K562 (cell line): ENCODE data around the gene CD82. TPM values are rescaled to one million over a fixed set of nuclear protein-coding genes. Genes with fewer than 3 reads are reported as not detected.
A peak's percentile ranks its signal among the peaks of the same experiment; 100 is the strongest.
"Not testable (repeated sequence)": the region's sequence is repeated elsewhere in the genome, so short reads cannot be mapped to it uniquely, and the experiment has no call there.

Experiments used
- ATAC-seq: fragments of 200-7000 bp; cut with Tn5 transposase; 3 replicates; pipeline ENCODE4 v1.9.1; 2020; ENCODE audit warnings: moderate library complexity
- BruUV-seq: library from RNA; stranded (reverse); fragments of 400-500 nt; replicated peaks from 2 replicates; lab custom pipeline; 2021; lab: Mats Ljungman, UMichigan
- CTCF ChIA-PET: fragments of 300-600 bp; formaldehyde crosslinking; extraction: SDS; loops from one replicate; lab custom pipeline; 2021; ENCODE audit warnings: low intra/inter-chr PET ratio; lab: Yijun Ruan, JAX
- POLR2A ChIA-PET: fragments of 300-600, 350-650 bp; sonication (Branson Sonifier 250); formaldehyde crosslinking; extraction: SDS; loops from one replicate; lab custom pipeline; 2021; ENCODE audit warnings: antibody characterized with exemption, inconsistent platforms; lab: Yijun Ruan, JAX
- DNase-seq, 4 experiments: peaks; one replicate each; pipeline versions ENCODE4 v3.0.0 to v3.0.0-alpha.2; 2011 to 2018; ENCODE audit warnings: low spot score in 3 of 4, mixed read lengths in 3 of 4; ENCODE audit errors: extremely low read depth in 1 of 4
- FAIRE-seq: peaks from 2 replicates; lab custom pipeline; 2011; peaks lifted over from hg19 to GRCh38; lab: Jason Lieb, UNC
- H2AFZ ChIP-seq: 2 replicates; pipeline ENCODE4 v1.6.0; 2011; ENCODE audit warnings: low read depth, low read length, control low read depth, inconsistent platforms
- H3K27ac ChIP-seq: fragments of 200-600 bp; 3 replicates; pipeline ENCODE4 v1.8.0; 2011; ENCODE audit warnings: low read depth, mild to moderate bottlenecking, control low read depth, inconsistent platforms, low read length, moderate library complexity, mixed read lengths; ENCODE audit errors: extremely low read depth
- H3K27me3 ChIP-seq, 2 experiments: fragments of 300-600 bp in 1 of 2; 2 replicates in 1 of 2; 3 replicates in 1 of 2; pipeline versions ENCODE4 v1.6.0 to v1.8.0; 2011; ENCODE audit warnings: inconsistent platforms in 2 of 2, low read length in 2 of 2, mild to moderate bottlenecking in 1 of 2, mixed read lengths in 1 of 2, moderate library complexity in 1 of 2; ENCODE audit not compliant: control insufficient read depth in 2 of 2, insufficient read depth in 2 of 2
- H3K36me3 ChIP-seq: fragments of 300-600 bp; 3 replicates; pipeline ENCODE4 v1.8.0; 2011; ENCODE audit warnings: mild to moderate bottlenecking, low read length, inconsistent platforms; ENCODE audit not compliant: control insufficient read depth, insufficient read depth
- H3K4me1 ChIP-seq, 2 experiments: fragments of 200-600 bp in 1 of 2; replicated peaks in 1 of 2; 2 replicates in 1 of 2; 3 replicates in 1 of 2; pipeline versions ENCODE4 v1.5.1 to v1.8.0; 2011; ENCODE audit warnings: inconsistent platforms in 2 of 2, low read length in 2 of 2, mild to moderate bottlenecking in 1 of 2, mixed read lengths in 1 of 2, moderate library complexity in 1 of 2; ENCODE audit not compliant: control insufficient read depth in 2 of 2, insufficient read depth in 2 of 2
- H3K4me2 ChIP-seq: 2 replicates; pipeline ENCODE4 v1.6.1; 2011; ENCODE audit warnings: low read length, control low read depth, inconsistent platforms, mixed read lengths; ENCODE audit not compliant: insufficient read depth
- H3K4me3 ChIP-seq: fragments of 200-600 bp; sonication (generic), shearing (Covaris generic); 2 replicates; pipeline ENCODE4 v1.5.1; 2016; ENCODE audit warnings: control low read depth, inconsistent platforms
- H3K79me2 ChIP-seq: fragments of 200-600 bp; 3 replicates; pipeline ENCODE4 v1.8.0; 2011; ENCODE audit warnings: low read length, inconsistent platforms; ENCODE audit not compliant: control insufficient read depth, insufficient read depth
- H3K9ac ChIP-seq, 2 experiments: 2 replicates each; pipeline versions ENCODE4 v1.6.0 to v1.6.1; 2011; ENCODE audit warnings: low read depth in 2 of 2, low read length in 2 of 2, control low read depth in 1 of 2, inconsistent platforms in 1 of 2, mild to moderate bottlenecking in 1 of 2, mixed read lengths in 1 of 2; ENCODE audit not compliant: insufficient read depth in 1 of 2
- H3K9me1 ChIP-seq: one replicate; pipeline ENCODE4 v1.6.0; 2011; ENCODE audit warnings: inconsistent platforms, mild to moderate bottlenecking, low read length, moderate library complexity; ENCODE audit not compliant: control insufficient read depth, insufficient read depth
- H3K9me3 ChIP-seq: replicated peaks from 2 replicates; pipeline ENCODE4 v1.5.1; 2011; ENCODE audit warnings: low read depth, low read length, inconsistent platforms; ENCODE audit not compliant: control insufficient read depth, insufficient read depth
- H4K20me1 ChIP-seq: replicated peaks from 2 replicates; pipeline ENCODE4 v1.6.1; 2011; ENCODE audit warnings: low read length, inconsistent platforms, mixed read lengths; ENCODE audit not compliant: control insufficient read depth, insufficient read depth
- ARID1B ChIP-seq: fragments of 450-650 bp; IDR thresholded peaks from 2 replicates; pipeline ENCODE4 v1.6.1; 2016; ENCODE audit warnings: antibody characterized with exemption, mild to moderate bottlenecking, inconsistent platforms
- IFI16 ChIP-seq: fragments of 250-450 bp; sonication (Bioruptor Pico); IDR thresholded peaks from 2 replicates; pipeline ENCODE4 v2.1.2; 2022; ENCODE audit warnings: mild to moderate bottlenecking, inconsistent platforms
- SMAD3 ChIP-seq: fragments of 450-650 bp; formaldehyde crosslinking; conservative IDR thresholded peaks from 2 replicates; pipeline ENCODE4 v1.4.0; 2020; ENCODE audit warnings: mild to moderate bottlenecking
- ZNF146 ChIP-seq: IDR thresholded peaks from one replicate; pipeline ENCODE4 v1.6.1; 2018; ENCODE audit warnings: missing compliant biosample characterization; ENCODE audit not compliant: unreplicated experiment
- ZNF584 ChIP-seq: fragments of 200-800 bp; sonication (Bioruptor generic); IDR thresholded peaks from 2 replicates; pipeline ENCODE4 v1.6.1; 2016; ENCODE audit warnings: low read depth, mild to moderate bottlenecking, missing genetic modification characterization, missing compliant biosample characterization
- ZSCAN29 ChIP-seq: fragments of 450-650 bp; IDR thresholded peaks from 2 replicates; pipeline ENCODE4 v1.6.1; 2017
- WGBS: fragments of 100-300 bp; shearing (Covaris generic); methylation state at CpG from one replicate; pipeline ENCODE4 v1.1.6; 2016; ENCODE audit warnings: low coverage, mixed read lengths; ENCODE audit not compliant: insufficient coverage; ENCODE audit errors: missing lambda C conversion rate; 5-methylcytosine and 5-hydroxymethylcytosine counted together
- in situ Hi-C: fragments of 300-500 bp; cut with MboI; formaldehyde crosslinking; loops from 4 replicates; pipeline ENCODE4 v1.15.0; 2018; ENCODE audit warnings: inconsistent platforms, mixed read lengths
- intact Hi-C: fragments of 100-400 bp; cut with micrococcal nuclease; formaldehyde crosslinking; loops from 2 replicates; pipeline ENCODE4 v1.14.2; 2022
- polyA plus RNA-seq, 8 experiments: library from polyadenylated mRNA; depleted of rRNA in 4 of 8; stranded (reverse) in 5 of 8; unstranded in 3 of 8; fragments of >200 nt; fragmentation: Nextera tagmentation in 2 of 8; fragmentation: Illumina TruSeq in 1 of 8; extraction: Ambion mirVana in 2 of 8; extraction: Trizol in 1 of 8; gene quantifications; 2 replicates each; pipeline versions ENCODE4 v1.2.1 to v1.2.3, GENCODE V29; 2011 to 2014; ENCODE audit warnings: inconsistent platforms in 1 of 8, missing spikeins in 1 of 8
- total RNA-seq, 7 experiments: library from RNA; depleted of rRNA in 6 of 7; stranded (reverse); fragments of >200 nt in 6 of 7; fragmentation: Illumina TruSeq in 2 of 7; extraction: Trizol in 2 of 7; gene quantifications; 2 replicates each; pipeline versions ENCODE4 v1.2.1 to v1.2.3, GENCODE V29; 2011 to 2021; ENCODE audit warnings: low replicate concordance in 1 of 7

CD82 gene
- total and polyA plus RNA-seq, 9 of the 15 experiments (the other 6 are each of a cell fraction or from before 2014, with no cell fraction given): 0.27 to 9.4 (median 3.0) TPM

GRCh38 chr11:44645827-44646226 is 80.4 kb downstream of the CD82 start:
- POLR2A ChIA-PET: no interaction called here

DNA sequence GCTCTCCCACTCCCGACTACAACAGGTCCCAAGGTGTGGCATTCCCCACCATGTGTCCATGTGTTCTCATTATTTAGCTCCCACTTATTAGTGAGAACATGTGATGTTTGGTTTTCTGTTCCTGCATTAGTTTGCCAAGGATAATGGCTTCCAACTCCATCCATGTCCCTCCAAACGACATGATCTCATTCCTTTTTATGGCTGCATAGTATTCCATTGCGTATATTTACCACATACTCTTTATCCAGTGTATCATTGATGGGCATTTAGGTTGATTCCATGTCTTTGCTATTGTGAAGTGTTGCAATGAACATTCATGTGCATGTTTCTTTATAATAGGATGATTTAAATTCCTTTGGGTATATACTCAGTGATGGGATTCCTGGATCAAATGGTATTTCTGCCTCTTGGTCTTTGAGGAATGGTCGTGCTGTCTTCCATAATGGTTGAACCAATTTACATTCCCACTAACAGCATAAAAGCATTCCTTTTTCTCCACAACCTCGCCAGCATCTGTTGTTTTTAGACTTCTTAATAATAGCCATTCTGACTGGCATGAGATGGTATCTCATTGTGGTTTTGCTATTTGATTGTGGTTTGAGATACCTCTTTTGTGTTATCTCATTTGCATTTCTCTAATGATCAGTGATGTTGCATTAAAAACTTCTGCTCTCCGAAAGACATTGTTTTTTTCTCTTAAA is 81.9 kb downstream of the CD82 start:
- intact Hi-C loops, ATAC-seq, H3K9ac ChIP-seq, H3K9me3 ChIP-seq, H2AFZ ChIP-seq, H3K4me1 ChIP-seq, BruUV-seq, FAIRE-seq, H3K4me2 ChIP-seq, H3K36me3 ChIP-seq, H3K27ac ChIP-seq, H3K79me2 ChIP-seq, H3K9me1 ChIP-seq, DNase-seq, H3K4me3 ChIP-seq, H4K20me1 ChIP-seq, in situ Hi-C loops, POLR2A ChIA-PET: not testable (repeated sequence)
- CTCF ChIA-PET: interaction anchor here (0.5 kb wide), 1 partner anchor 391 kb away, joined by 3 read pairs; no protein-coding TSS in a partner anchor
- H3K27me3 ChIP-seq: peaks cover 0 to 13% of the 10 kb centered on the region in 2 experiments; a peak in 4 of 5 replicates
- 5% methylated on average over 6 of the region's 6 CpGs for WGBS
- peak; percentile 88 for TF ChIP-seq ZNF146

More at GRCh38 chr11:44645827-44646226, 80.4 kb downstream of the CD82 start:
- BruUV-seq: no TSS peak
- Histone ChIP-seq H3K4me1 (no peaks in the 10 kb centered on the region), H3K79me2 (no peaks in the 10 kb centered on the region), H3K9ac (no peak overlapping the region), H4K20me1 (no peaks in the 10 kb centered on the region), H3K27ac (no peak overlapping the region), H3K9me1 (no peaks in the 10 kb centered on the region), H2AFZ (no peak overlapping the region), H3K9me3 (no peaks in the 10 kb centered on the region), H3K4me2 (no peak overlapping the region), H3K27me3 (peaks cover 0 to 4% of the 10 kb centered on the region in 2 experiments; a peak in 2 of 5 replicates), H3K4me3 (no peak overlapping the region), H3K36me3 (no peaks in the 10 kb centered on the region)
- TF ChIP-seq ARID1B (no peak), SMAD3 (CRISPR knock-in tag) (no peak), IFI16 (CRISPR knock-in tag) (no peak), ZSCAN29 (no peak), ZNF584 (no peak)
- CTCF ChIA-PET: no interaction called here
- no peak for ATAC-seq
- DNase-seq: no peak
- in situ Hi-C loops (no loop called here), intact Hi-C loops (no loop called here)
- WGBS: 0% methylated on average over 3 of the region's 3 CpGs
- no peak for FAIRE-seq
